Gastrocnemius medialis (tissue), 4 donors: ENCODE results near the gene PLEKHH3.

Source experiments
- CTCF ChIP-seq, 5 experiments: fragments of 450-650 bp in 3 of 5; fragments of 200-600 bp in 2 of 5; sonication (generic) in 2 of 5; IDR thresholded peaks in 4 of 5; conservative IDR thresholded peaks in 1 of 5; 1 replicate in 4 of 5; 2 replicates in 1 of 5; pipeline ENCODE4 v1.5.1; 2016 to 2019; ENCODE audit warnings: antibody characterized with exemption in 5 of 5, mild to moderate bottlenecking in 3 of 5, moderate library complexity in 3 of 5
- POLR2A ChIP-seq, 2 donors: fragments of 450-650 bp; IDR thresholded peaks; one replicate each; pipeline ENCODE4 v1.6.1; 2017; ENCODE audit warnings: antibody characterized with exemption in 2 of 2, mild to moderate bottlenecking in 2 of 2, moderate library complexity in 2 of 2

DNA sequence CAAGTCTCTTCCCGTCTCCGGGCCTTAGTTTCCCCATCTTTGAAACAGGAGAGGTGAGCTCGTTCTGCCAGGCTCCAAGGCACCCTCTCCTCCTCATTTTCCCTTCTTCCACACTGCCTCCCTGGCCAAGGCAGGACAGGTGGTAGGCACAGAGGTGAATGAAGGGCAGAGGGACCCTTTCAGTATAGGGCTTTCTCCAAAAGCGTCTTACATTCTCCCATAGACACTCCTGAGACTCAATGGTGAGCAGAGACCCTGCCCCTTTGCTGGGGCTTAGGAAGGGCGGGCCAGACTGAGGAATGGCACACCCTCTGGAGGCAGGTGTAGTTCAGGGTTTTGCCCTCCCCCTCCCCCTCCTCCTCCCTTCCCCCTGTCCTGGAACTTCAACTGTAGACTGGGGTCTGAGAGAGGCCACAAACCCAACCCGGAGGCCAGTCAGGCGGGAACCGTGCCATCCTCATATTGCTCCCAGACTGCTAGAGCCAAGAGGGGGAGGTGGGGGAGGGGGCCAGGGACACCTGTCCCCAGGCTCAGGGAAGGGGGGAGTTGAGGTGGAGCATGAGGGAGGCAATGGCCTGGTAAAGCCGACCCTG is 1.9 kb downstream of the PLEKHH3 start:
- TF ChIP-seq CTCF (IDR thresholded peaks at IDR 0.05 in 4 of 5, conservative IDR thresholded peaks at IDR 0.05 in 1 of 5) (no peak), POLR2A (IDR thresholded peaks at IDR 0.05) (no peak)
